GM21526 (cell line): Measurements from ENCODE around the gene GRIP2.

ENCODE experiments used
- ATAC-seq: cut with Tn5 transposase; IDR thresholded peaks from one replicate; pipeline ENCODE4 v1.9.1; 2021; ENCODE audit warnings: moderate library complexity; ENCODE audit not compliant: unreplicated experiment, low FRiP score

Gene GRIP2

GRCh38 chr3:14541646-14542045 lies 1.5 kb upstream of the GRIP2 start:
- ATAC-seq, result no peak

DNA sequence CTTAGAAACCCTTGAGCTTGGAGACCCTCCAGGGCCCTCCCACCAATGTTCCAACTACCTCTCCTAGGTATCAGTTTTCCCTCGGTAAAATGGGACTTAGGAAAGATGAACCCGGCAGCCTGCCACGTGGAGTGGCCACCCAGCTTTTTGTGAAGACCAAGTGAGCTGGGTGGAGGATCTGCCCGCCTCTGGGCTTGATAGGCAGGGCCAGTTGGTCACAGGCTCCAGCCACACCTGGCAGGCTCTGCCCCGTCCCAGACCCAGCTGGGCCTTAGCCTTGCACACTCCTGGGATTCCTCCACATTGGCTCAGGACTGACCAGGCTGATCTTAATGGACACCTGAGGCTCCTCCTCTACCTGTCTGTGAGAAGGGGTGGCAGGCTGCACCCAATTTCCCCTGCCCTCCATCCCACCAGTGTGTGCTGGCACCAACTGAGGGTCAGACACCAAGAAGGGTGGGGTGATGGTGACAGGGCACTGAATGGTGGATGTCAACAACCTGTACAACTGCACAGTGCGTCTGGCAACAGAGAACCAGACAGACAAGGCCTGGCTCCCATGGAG lies 761 bp upstream of the GRIP2 start:
- no peak for ATAC-seq

DNA sequence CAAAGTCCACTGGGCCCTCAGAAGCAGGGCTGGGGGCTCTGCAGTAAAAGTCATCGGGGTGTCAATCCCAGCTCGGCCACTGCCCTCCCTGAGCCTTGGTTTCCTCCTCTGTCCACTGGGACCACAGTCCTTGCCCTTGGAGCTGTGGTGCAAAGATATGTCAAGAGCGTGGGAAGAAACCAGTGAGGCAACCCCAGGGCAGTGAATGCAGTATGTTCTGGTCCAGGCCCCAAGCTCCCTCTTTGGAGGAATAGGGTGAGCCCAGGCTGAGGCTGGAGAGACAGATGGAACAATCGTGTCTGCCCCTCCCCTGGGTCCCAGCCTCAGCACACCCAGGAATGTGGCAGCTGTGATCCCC lies 779 bp downstream of the GRIP2 start:
- ATAC-seq, result no peak

DNA sequence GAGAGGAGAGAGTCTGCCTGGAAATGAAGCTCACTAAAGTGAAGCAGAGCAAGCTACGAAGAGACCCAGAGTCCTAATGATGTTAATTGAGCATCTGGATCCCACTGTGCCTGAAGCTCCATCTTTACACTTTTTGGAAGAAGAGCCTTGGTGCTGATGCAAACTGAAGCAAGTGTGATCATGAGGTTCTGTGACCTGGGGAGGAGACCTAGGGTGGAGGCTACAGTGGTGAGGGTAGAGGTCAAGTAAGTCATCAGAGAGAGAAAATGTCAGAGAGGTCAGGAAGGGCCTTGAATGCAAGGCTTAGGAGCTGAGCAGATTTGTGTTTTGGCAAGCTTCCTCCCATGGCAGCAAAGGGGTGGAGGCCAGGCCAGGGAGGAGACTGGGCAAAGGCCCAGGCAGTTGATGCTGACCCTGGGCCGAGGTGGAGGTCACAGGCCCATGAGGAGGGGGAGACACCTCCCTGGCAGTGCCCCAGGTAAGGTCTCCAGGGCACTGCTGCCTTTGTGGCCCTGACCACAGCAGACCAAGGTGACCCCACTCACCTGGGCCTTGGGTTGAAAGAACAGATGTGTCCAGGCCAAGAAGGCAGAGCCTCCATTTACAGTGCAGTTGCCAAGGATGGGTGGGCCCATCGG lies 1.6 kb downstream of the GRIP2 start:
- ATAC-seq, result no peak

GRCh38 chr3:14537590-14538450 lies 2.3 kb downstream of the GRIP2 start:
- ATAC-seq, result no peak

- no peak for ATAC-seq
Observed at GRCh38 chr3:14536837-14537589, 3.1 kb downstream of the GRIP2 start.

GRCh38 chr3:14536055-14536815 lies 3.9 kb downstream of the GRIP2 start:
- ATAC-seq, result no peak

GRCh38 chr3:14535616-14536015 lies 4.5 kb downstream of the GRIP2 start:
- no peak for ATAC-seq

GRCh38 chr3:14534516-14535191 lies 5.5 kb downstream of the GRIP2 start:
- ATAC-seq, result no peak

GRCh38 chr3:14533457-14533958 lies 6.6 kb downstream of the GRIP2 start:
- ATAC-seq, result no peak

- ATAC-seq, result no peak
Observed at GRCh38 chr3:14532691-14533456, 7.3 kb downstream of the GRIP2 start.

- ATAC-seq, result no peak
Observed at GRCh38 chr3:14531856-14532395, 8.2 kb downstream of the GRIP2 start.

GRCh38 chr3:14528081-14528480 lies 12.1 kb downstream of the GRIP2 start:
- ATAC-seq, result no peak

DNA sequence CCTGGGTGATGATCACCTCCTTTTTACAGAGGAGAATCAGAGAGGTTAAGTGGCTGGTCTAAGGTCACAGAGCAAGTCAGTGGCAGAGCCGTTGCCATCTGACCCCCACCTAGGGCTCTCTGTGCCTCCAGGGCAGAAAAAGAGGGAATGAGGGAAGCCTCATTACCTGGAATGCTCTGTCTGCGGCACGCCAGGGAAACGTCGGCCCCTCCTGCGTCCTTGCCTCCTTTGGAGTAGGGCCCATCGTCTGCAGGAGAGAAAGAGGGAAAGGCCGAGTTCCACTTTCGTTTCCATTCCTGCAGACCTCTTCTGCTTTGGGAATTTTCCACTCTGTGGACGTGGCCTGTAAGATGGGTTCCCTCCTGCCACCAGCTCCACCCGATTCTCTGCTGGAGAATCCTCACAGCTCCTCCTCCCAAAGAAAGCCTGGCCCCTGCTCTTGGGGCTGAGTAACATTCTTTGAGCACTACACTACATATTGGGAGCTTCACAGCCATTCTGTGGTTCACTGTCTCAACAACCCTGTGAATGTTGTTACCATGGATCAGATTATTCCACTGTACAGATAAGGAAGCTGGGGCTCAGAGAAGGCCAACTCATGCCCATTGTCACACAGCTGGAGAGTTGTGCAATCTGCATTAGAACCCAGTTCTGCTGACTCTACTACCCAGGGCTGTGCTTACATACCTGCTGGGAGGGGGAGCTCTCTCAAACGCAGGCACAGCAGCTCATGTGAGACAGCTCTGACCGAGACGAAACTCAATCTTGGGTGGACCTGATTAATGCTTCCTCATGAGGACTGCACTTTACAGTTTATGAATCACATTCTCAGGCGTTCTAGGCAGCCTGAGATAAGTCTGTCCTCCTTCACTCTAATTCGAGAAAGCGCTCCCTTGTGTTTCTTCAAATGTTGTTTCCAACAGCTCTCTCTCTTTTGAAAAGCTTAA lies 14.2 kb downstream of the GRIP2 start:
- ATAC-seq, result no peak

DNA sequence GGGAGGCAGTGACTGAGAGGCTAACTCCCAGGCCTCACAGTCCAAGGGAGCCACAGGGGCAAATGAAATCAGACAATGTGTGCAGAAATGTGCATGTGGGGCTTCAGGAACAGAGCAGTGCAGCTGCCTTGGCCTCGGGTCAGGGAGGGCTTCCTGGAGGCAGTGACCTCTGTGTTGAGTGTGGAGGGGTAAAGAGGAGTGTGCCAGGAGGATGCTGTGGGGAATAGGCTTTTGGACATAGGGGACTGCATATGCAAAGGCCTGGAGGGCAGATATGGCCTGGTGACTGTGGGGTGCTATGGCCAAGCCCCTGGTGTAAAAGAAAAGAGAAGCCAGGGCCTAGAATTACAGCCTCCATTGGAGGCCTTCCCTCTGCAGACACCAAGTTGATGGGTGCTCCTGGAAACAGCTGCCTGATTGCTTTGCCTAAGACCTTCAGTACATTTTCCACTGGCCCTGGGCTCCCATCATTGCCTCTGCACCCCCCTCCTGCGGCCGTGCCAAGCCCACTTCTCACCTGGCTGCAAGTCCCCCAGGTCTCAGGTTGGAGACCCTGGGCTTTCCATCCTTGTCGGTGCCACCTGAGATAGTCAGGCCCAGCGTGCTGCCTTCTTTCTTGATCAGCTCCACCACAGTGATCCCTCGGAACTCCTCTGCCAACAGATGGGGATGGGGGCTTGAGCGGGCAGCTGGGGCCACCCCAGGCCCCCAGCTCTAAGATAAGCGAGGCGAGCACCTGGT lies 15.1 kb downstream of the GRIP2 start:
- ATAC-seq, result no peak

DNA sequence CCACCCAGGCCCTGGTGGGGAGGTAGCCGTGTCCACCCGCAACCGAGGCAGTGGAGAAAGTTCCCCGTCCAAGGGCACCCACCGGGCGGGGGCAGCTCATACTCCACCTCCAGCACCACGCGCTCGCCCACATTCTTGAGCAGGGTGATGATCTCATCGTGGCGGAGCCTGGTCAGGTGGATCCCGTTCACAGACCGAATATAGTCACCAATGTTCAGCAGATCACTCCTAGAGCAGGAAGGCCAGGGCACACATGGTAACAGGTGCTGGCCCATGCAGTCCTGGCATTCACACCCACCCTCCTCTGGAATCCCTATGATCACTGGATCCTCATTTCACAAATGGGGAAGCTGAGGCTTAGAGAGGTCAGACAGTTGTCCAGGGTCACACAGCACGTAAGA lies 15.8 kb downstream of the GRIP2 start:
- ATAC-seq, result no peak

GRCh38 chr3:14523792-14524191 lies 16.4 kb downstream of the GRIP2 start:
- no peak for ATAC-seq
